B cell (primary cell): ENCODE measurements around the gene WDR6. TPM values are rescaled to one million over a fixed set of nuclear protein-coding genes. Genes with fewer than 3 reads are reported as not detected.

Experiments used
- ATAC-seq: fragments of 200-7000 bp; cut with Tn5 transposase; one replicate; pipeline ENCODE4 v1.10.0; 2021; ENCODE audit warnings: low read depth, mild to moderate bottlenecking, moderate number of reproducible peaks, moderate library complexity
- CTCF ChIA-PET: fragments of 350-600 bp; sonication (Branson Sonifier 250); formaldehyde crosslinking; loops from one replicate; lab custom pipeline; 2021; ENCODE audit warnings: antibody characterized with exemption, inconsistent platforms; lab: Charles Lee
- POLR2A ChIA-PET: fragments of 350-600 bp; sonication (Branson Sonifier 250); formaldehyde crosslinking; loops from one replicate; lab custom pipeline; 2021; ENCODE audit warnings: antibody characterized with exemption; lab: Charles Lee
- DNase-seq: peaks from one replicate; pipeline ENCODE4 v3.0.0; 2013
- H2AFZ ChIP-seq: 2 replicates; pipeline ENCODE4 v1.6.1; 2012; ENCODE audit warnings: mild to moderate bottlenecking, low read depth, low read length; ENCODE audit not compliant: insufficient read depth, poor library complexity, severe bottlenecking
- H3K27ac ChIP-seq, 2 donors: 1 replicate in 1 of 2; 2 replicates in 1 of 2; pipeline ENCODE4 v1.5.1; 2012 to 2013; ENCODE audit warnings: low read length in 2 of 2, mild to moderate bottlenecking in 2 of 2, moderate library complexity in 1 of 2
- H3K27me3 ChIP-seq, 4 experiments: fragments of 200-600 bp in 1 of 4; sonication (generic) in 1 of 4; replicated peaks in 1 of 4; 1 replicate in 2 of 4; 2 replicates in 2 of 4; pipeline versions ENCODE4 v1.6.1 to v1.7.0; 2013 to 2016; ENCODE audit warnings: low read length in 3 of 4, mild to moderate bottlenecking in 2 of 4, mixed read lengths in 1 of 4, moderate library complexity in 1 of 4; ENCODE audit not compliant: insufficient read depth in 4 of 4, control insufficient read depth in 3 of 4; ENCODE audit errors: control extremely low read depth in 1 of 4
- H3K36me3 ChIP-seq, 2 experiments: replicated peaks in 1 of 2; 1 replicate in 1 of 2; 2 replicates in 1 of 2; pipeline versions ENCODE4 v1.6.1 to v1.7.1; 2013; ENCODE audit warnings: low read length in 1 of 2; ENCODE audit not compliant: insufficient read depth in 2 of 2, control insufficient read depth in 1 of 2; ENCODE audit errors: control extremely low read depth in 1 of 2, extremely low read depth in 1 of 2
- H3K4me1 ChIP-seq, 2 donors: fragments of 200-600 bp in 1 of 2; sonication (generic) in 1 of 2; 1 replicate in 1 of 2; 2 replicates in 1 of 2; pipeline versions ENCODE4 v1.5.1 to v1.6.1; 2013 to 2017; ENCODE audit warnings: low read length in 2 of 2; ENCODE audit not compliant: control insufficient read depth in 2 of 2, insufficient read depth in 2 of 2
- H3K4me2 ChIP-seq: replicated peaks from 2 replicates; pipeline ENCODE3; 2012; ENCODE audit warnings: mild to moderate bottlenecking, low read depth, low read length; ENCODE audit not compliant: poor library complexity, severe bottlenecking
- H3K4me3 ChIP-seq, 5 experiments: fragments of 200-600 bp in 1 of 5; sonication (generic) in 1 of 5; 1 replicate in 3 of 5; 2 replicates in 2 of 5; pipeline versions ENCODE4 v1.5.1 to v1.7.0; 2011 to 2016; ENCODE audit warnings: low read length in 4 of 5, mild to moderate bottlenecking in 4 of 5, low read depth in 2 of 5, control low read depth in 1 of 5, moderate library complexity in 1 of 5; ENCODE audit not compliant: insufficient read depth in 1 of 5; ENCODE audit errors: control extremely low read depth in 1 of 5, extremely low read depth in 1 of 5
- H3K79me2 ChIP-seq: fragments of 200-600 bp; sonication (generic); one replicate; pipeline ENCODE4 v1.6.0; 2016; ENCODE audit warnings: low read length; ENCODE audit not compliant: control insufficient read depth, insufficient read depth
- H3K9ac ChIP-seq: fragments of 200-600 bp; sonication (generic); 2 replicates; pipeline ENCODE4 v1.6.1; 2017; ENCODE audit warnings: mild to moderate bottlenecking, low read length, moderate library complexity
- H3K9me3 ChIP-seq, 3 donors: one replicate each; pipeline versions ENCODE4 v1.6.1 to v1.7.1; 2013; ENCODE audit warnings: low read length in 2 of 3; ENCODE audit not compliant: control insufficient read depth in 2 of 3, insufficient read depth in 1 of 3; ENCODE audit errors: control extremely low read depth in 1 of 3
- H4K20me1 ChIP-seq: 2 replicates; pipeline ENCODE4 v1.6.0; 2012; ENCODE audit warnings: mild to moderate bottlenecking, low read length; ENCODE audit not compliant: insufficient read depth, control insufficient read depth, poor library complexity, severe bottlenecking
- H3K27ac Mint-ChIP-seq: one replicate; pipeline ENCODE4 v1.8.0; 2021; ENCODE audit warnings: mixed read lengths
- H3K27me3 Mint-ChIP-seq: one replicate; pipeline ENCODE4 v1.8.0; 2021; ENCODE audit warnings: mixed read lengths
- H3K4me1 Mint-ChIP-seq: one replicate; pipeline ENCODE4 v1.8.0; 2021; ENCODE audit warnings: mixed read lengths
- H3K4me3 Mint-ChIP-seq: one replicate; pipeline ENCODE4 v1.8.0; 2021; ENCODE audit warnings: mixed read lengths
- H3K9me3 Mint-ChIP-seq: one replicate; pipeline ENCODE4 v1.8.0; 2022; ENCODE audit warnings: mixed read lengths; ENCODE audit not compliant: insufficient read depth
- EZH2 ChIP-seq: IDR thresholded peaks from 2 replicates; pipeline ENCODE4 v1.6.1; 2012; ENCODE audit warnings: borderline replicate concordance, low read depth, mild to moderate bottlenecking, moderate library complexity, low read length; ENCODE audit not compliant: insufficient read depth, poor library complexity, severe bottlenecking
- WGBS: methylation state at CpG from one replicate; pipeline ENCODE4 v1.1.5; 2013; ENCODE audit warnings: missing lambda C conversion rate; ENCODE audit not compliant: insufficient coverage; 5-methylcytosine and 5-hydroxymethylcytosine counted together
- intact Hi-C: fragments of 100-400 bp; cut with micrococcal nuclease; formaldehyde crosslinking; loops from one replicate; pipeline ENCODE4 v1.10.0; 2022
- polyA plus RNA-seq: library from polyadenylated mRNA; depleted of rRNA; stranded (reverse); fragments of >200 nt; gene quantifications from 2 replicates; pipeline ENCODE4 v1.2.3, GENCODE V29; 2012
- total RNA-seq, 2 donors: library from RNA; stranded (reverse); fragments of 120-200 nt in 1 of 2; gene quantifications; 1 replicate in 1 of 2; 2 replicates in 1 of 2; pipeline versions ENCODE4 v1.2.3 to v1.2.4, GENCODE V29; 2013 to 2022
- TF ChIP-seq, protein P1 (sequence below): fragments of 200-600 bp; IDR thresholded peaks from one replicate; pipeline ENCODE4 v1.8.0; 2022; ENCODE audit warnings: antibody characterized with exemption, mild to moderate bottlenecking

Gene WDR6
- total and polyA plus RNA-seq, 2 donors (not counting 1 experiment from before 2014, with no cell fraction given) = 287 to 317 TPM

DNA sequence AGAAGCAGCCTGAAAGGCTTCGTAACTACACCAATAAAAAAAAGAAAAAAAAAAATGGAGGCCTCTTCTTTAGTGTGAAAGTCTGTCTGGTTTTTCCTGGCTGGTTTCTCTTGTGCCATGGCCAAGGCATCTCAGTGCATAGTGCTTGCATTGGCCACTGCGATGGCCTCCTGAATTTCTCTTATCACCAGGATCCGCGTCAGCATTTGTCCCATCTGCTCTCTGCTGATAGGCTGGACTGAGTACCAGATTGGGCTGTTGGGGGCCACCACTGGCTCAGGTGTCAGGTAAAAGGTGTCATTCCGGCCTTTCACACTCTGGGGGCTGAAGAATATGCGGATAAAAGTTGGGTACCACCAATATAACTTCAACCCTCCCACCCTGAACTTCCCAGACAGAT is 23.1 kb downstream of the WDR6 start:
- Histone ChIP-seq H2AFZ (no peak overlapping the region), H3K9me3 (no peaks in the 10 kb centered on the region), H3K79me2 (peaks cover 32% of the 10 kb centered on the region), H3K9ac (no peak overlapping the region), H3K27me3 (no peaks in the 10 kb centered on the region), H3K36me3 (peaks cover 16 to 60% of the 10 kb centered on the region in 2 experiments), H3K4me3 (no peak overlapping the region), H3K4me1 (peaks cover 14 to 32% of the 10 kb centered on the region in 2 donors), H4K20me1 (no peaks in the 10 kb centered on the region), H3K27ac (peak overlapping the region in 1 of 2 donors; percentile 92), H3K4me2 (no peak overlapping the region)
- Mint-ChIP-seq H3K9me3 (no peaks in the 10 kb centered on the region), H3K4me1 (peaks cover 37% of the 10 kb centered on the region), H3K4me3 (no peak overlapping the region), H3K27ac (peak overlapping the region; percentile 53), H3K27me3 (no peaks in the 10 kb centered on the region)
- TF ChIP-seq, protein P1, sequence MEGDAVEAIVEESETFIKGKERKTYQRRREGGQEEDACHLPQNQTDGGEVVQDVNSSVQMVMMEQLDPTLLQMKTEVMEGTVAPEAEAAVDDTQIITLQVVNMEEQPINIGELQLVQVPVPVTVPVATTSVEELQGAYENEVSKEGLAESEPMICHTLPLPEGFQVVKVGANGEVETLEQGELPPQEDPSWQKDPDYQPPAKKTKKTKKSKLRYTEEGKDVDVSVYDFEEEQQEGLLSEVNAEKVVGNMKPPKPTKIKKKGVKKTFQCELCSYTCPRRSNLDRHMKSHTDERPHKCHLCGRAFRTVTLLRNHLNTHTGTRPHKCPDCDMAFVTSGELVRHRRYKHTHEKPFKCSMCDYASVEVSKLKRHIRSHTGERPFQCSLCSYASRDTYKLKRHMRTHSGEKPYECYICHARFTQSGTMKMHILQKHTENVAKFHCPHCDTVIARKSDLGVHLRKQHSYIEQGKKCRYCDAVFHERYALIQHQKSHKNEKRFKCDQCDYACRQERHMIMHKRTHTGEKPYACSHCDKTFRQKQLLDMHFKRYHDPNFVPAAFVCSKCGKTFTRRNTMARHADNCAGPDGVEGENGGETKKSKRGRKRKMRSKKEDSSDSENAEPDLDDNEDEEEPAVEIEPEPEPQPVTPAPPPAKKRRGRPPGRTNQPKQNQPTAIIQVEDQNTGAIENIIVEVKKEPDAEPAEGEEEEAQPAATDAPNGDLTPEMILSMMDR = no peak
- TF ChIP-seq EZH2 = no peak
- POLR2A ChIA-PET = no interaction called here
- intact Hi-C loops = no loop called here
- DNase-seq (no peak), ATAC-seq (no peak)
- 95% methylated on average over 5 of the region's 6 CpGs for WGBS
- CTCF ChIA-PET = interaction anchor here (2.3 kb wide), 1 partner anchor 9 kb away, joined by 10 read pairs; the partner anchor contains the start of gene NDUFAF3

DNA sequence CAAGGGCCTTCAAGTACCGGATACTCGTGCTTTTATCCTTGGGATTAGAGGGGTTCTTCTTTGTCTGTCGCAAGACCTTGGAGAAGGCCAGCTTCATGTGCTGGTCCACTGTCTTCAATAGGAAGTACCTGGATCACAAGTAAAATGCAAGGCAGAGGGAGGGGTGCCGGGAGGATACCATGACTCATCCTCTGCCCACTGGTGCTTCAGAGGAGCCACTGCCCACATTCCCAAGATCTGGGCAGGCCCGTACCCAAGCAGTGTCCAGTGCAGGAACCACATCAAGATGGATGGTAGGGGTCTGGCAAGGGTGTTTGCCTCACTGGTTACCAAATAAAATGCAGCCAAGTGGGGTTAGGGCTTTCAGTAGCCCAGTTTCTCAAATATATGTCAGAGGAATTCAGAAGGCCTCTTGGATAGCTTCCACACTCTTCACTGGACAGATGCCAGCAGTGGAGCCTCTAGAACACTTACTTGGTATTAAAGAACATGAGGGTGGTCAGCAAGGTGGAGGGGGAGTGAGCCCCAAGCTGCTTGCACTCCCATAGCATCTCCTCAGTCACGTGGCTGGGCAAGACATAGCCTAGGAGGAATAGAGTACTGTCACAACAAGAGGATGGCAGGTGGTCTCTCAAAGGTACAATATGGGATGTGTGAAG is 25.6 kb downstream of the WDR6 start:
- Histone ChIP-seq H3K4me1 (peaks cover 11 to 20% of the 10 kb centered on the region in 2 donors), H3K27me3 (no peaks in the 10 kb centered on the region), H3K9ac (no peak overlapping the region), H3K36me3 (peaks cover 18 to 56% of the 10 kb centered on the region in 2 experiments), H3K4me3 (no peak overlapping the region), H3K27ac (no peak overlapping the region), H4K20me1 (no peaks in the 10 kb centered on the region), H2AFZ (no peak overlapping the region), H3K9me3 (no peaks in the 10 kb centered on the region), H3K79me2 (peaks cover 33% of the 10 kb centered on the region), H3K4me2 (no peak overlapping the region)
- 93% methylated on average over 3 of the region's 6 CpGs for WGBS
- Mint-ChIP-seq H3K4me3 (no peak overlapping the region), H3K4me1 (peaks cover 20% of the 10 kb centered on the region), H3K9me3 (no peaks in the 10 kb centered on the region), H3K27me3 (no peaks in the 10 kb centered on the region), H3K27ac (no peak overlapping the region)
- CTCF ChIA-PET = interaction anchor here (0.6 to 2.3 kb wide), 2 partner anchors 11 to 45 kb away, joined by 5 to 10 read pairs; partner anchors contain the start of gene NDUFAF3
- ATAC-seq = no peak
- DNase-seq = no peak
- intact Hi-C loops = no loop called here
- TF ChIP-seq EZH2 = no peak
- TF ChIP-seq, protein P1 = no peak
- POLR2A ChIA-PET = no interaction called here
